GM23338 (cell line): ENCODE data around the gene IQSEC3. TPM values are rescaled to one million over a fixed set of nuclear protein-coding genes. Genes with fewer than 3 reads are reported as not detected.

Source experiments
- ATAC-seq: fragments of 200-7000 bp; cut with Tn5 transposase; 3 replicates; pipeline ENCODE4 v1.9.1; 2020
- DNase-seq: peaks from one replicate; pipeline ENCODE4 v3.0.0-alpha.2; 2015; ENCODE audit warnings: low spot score
- H2AFZ ChIP-seq: fragments of 200-600 bp; sonication (generic); 2 replicates; pipeline ENCODE4 v1.8.0; 2016; ENCODE audit warnings: antibody characterized with exemption, mild to moderate bottlenecking, moderate library complexity
- H3F3A ChIP-seq: fragments of 200-600 bp; sonication (generic); replicated peaks from 2 replicates; pipeline ENCODE4 v1.8.0; 2017; ENCODE audit warnings: antibody characterized with exemption, mixed run types, low read depth
- H3K27ac ChIP-seq: fragments of 200-600 bp; sonication (generic); 2 replicates; pipeline ENCODE4 v1.6.1; 2016; ENCODE audit warnings: low read depth
- H3K27me3 ChIP-seq: fragments of 200-600 bp; sonication (generic); 2 replicates; pipeline ENCODE4 v1.8.0; 2016; ENCODE audit warnings: mild to moderate bottlenecking, mixed run types, moderate library complexity; ENCODE audit not compliant: insufficient read depth
- H3K36me3 ChIP-seq: fragments of 200-600 bp; sonication (generic); 2 replicates; pipeline ENCODE4 v1.8.0; 2016; ENCODE audit warnings: mild to moderate bottlenecking; ENCODE audit not compliant: insufficient read depth
- H3K4me1 ChIP-seq: fragments of 200-600 bp; sonication (generic); 2 replicates; pipeline ENCODE4 v1.8.0; 2016; ENCODE audit warnings: mild to moderate bottlenecking, moderate library complexity; ENCODE audit not compliant: insufficient read depth
- H3K4me2 ChIP-seq: fragments of 200-600 bp; sonication (generic); 2 replicates; pipeline ENCODE4 v1.7.1; 2017; ENCODE audit warnings: mixed run types
- H3K4me3 ChIP-seq: fragments of 200-600 bp; sonication (generic); 2 replicates; pipeline ENCODE4 v1.6.1; 2016; ENCODE audit warnings: mixed run types
- H3K79me2 ChIP-seq: fragments of 200-600 bp; sonication (generic); replicated peaks from 2 replicates; pipeline ENCODE4 v1.8.0; 2017; ENCODE audit warnings: mild to moderate bottlenecking; ENCODE audit not compliant: insufficient read depth
- H3K9me2 ChIP-seq: fragments of 200-600 bp; sonication (generic); 2 replicates; pipeline ENCODE4 v1.8.0; 2017; ENCODE audit not compliant: insufficient read depth
- H4K20me1 ChIP-seq: fragments of 200-600 bp; sonication (generic); replicated peaks from 2 replicates; pipeline ENCODE4 v1.8.0; 2017; ENCODE audit warnings: mild to moderate bottlenecking; ENCODE audit not compliant: insufficient read depth
- H3K27ac Mint-ChIP-seq: 2 replicates; pipeline ENCODE4 v1.8.0; 2020; ENCODE audit warnings: inconsistent platforms, mild to moderate bottlenecking, moderate library complexity, mixed read lengths
- H3K27me3 Mint-ChIP-seq: 3 replicates; pipeline ENCODE4 v1.8.0; 2022; ENCODE audit warnings: low read depth, mild to moderate bottlenecking, moderate library complexity, mixed read lengths, inconsistent platforms; ENCODE audit not compliant: insufficient read depth, poor library complexity
- H3K36me3 Mint-ChIP-seq: 3 replicates; pipeline ENCODE4 v1.8.0; 2021; ENCODE audit warnings: low read depth, mild to moderate bottlenecking, inconsistent platforms, moderate library complexity, mixed read lengths
- H3K4me1 Mint-ChIP-seq: 3 replicates; pipeline ENCODE4 v1.8.0; 2020; ENCODE audit warnings: mild to moderate bottlenecking, inconsistent platforms, mixed read lengths
- H3K4me3 Mint-ChIP-seq: 3 replicates; pipeline ENCODE4 v1.8.0; 2021; ENCODE audit warnings: moderate library complexity, mild to moderate bottlenecking, inconsistent platforms, mixed read lengths
- H3K9me3 Mint-ChIP-seq: 3 replicates; pipeline ENCODE4 v1.8.0; 2020; ENCODE audit warnings: moderate library complexity, mild to moderate bottlenecking, inconsistent platforms, mixed read lengths
- CREB1 ChIP-seq: fragments of 250-450 bp; sonication (Bioruptor Pico); IDR thresholded peaks from 2 replicates; pipeline ENCODE4 v1.5.0; 2020; ENCODE audit warnings: low read depth, mild to moderate bottlenecking, moderate library complexity
- EZH2 ChIP-seq: fragments of 200-600 bp; sonication (generic); IDR thresholded peaks from one replicate; pipeline ENCODE4 v1.8.0; 2017; ENCODE audit warnings: antibody characterized with exemption, mild to moderate bottlenecking, low read depth; ENCODE audit not compliant: unreplicated experiment
- EZH2phosphoT487 ChIP-seq: fragments of 200-600 bp; sonication (generic); IDR thresholded peaks from one replicate; pipeline ENCODE4 v1.8.1; 2018; ENCODE audit warnings: antibody characterized with exemption; ENCODE audit not compliant: unreplicated experiment
- JUNB ChIP-seq: IDR thresholded peaks from one replicate; pipeline ENCODE4 v1.6.1; 2016; ENCODE audit warnings: antibody characterized with exemption; ENCODE audit not compliant: unreplicated experiment
- NANOG ChIP-seq: IDR thresholded peaks from 2 replicates; pipeline ENCODE4 v1.6.1; 2016; ENCODE audit warnings: antibody characterized with exemption, borderline replicate concordance
- POLR2AphosphoS5 ChIP-seq: IDR thresholded peaks from 2 replicates; pipeline ENCODE4 v1.6.1; 2016; ENCODE audit warnings: antibody characterized with exemption, low read depth
- STAT1 ChIP-seq: IDR thresholded peaks from one replicate; pipeline ENCODE4 v1.6.1; 2016; ENCODE audit warnings: antibody characterized with exemption; ENCODE audit not compliant: unreplicated experiment
- ZNF114 ChIP-seq: fragments of 250-450 bp; sonication (Bioruptor Pico); IDR thresholded peaks from 2 replicates; pipeline ENCODE4 v1.5.0; 2020; ENCODE audit warnings: mild to moderate bottlenecking, moderate library complexity
- ZNF331 ChIP-seq: fragments of 250-450 bp; sonication (Bioruptor Pico); IDR thresholded peaks from 2 replicates; pipeline ENCODE4 v1.5.0; 2020; ENCODE audit warnings: low read depth, mild to moderate bottlenecking, moderate library complexity
- polyA plus RNA-seq: library from polyadenylated mRNA; unstranded; fragments of >200 nt; fragmentation: Nextera tagmentation; extraction: Ambion mirVana; gene quantifications from 2 replicates; pipeline ENCODE4 v1.2.1, GENCODE V29; 2016
- total RNA-seq: library from RNA; depleted of rRNA; stranded (reverse); fragments of >200 nt; shearing (Covaris generic); gene quantifications from 2 replicates; pipeline ENCODE4 v1.2.3, GENCODE V29; 2014
- TF ChIP-seq, protein P1 (sequence below): fragments of 250-450 bp; sonication (Bioruptor Pico); IDR thresholded peaks from 2 replicates; pipeline ENCODE4 v1.5.0; 2020; ENCODE audit warnings: mild to moderate bottlenecking, moderate library complexity
- TF ChIP-seq, protein P2 (sequence below): IDR thresholded peaks from one replicate; pipeline ENCODE4 v1.6.1; 2018; ENCODE audit warnings: antibody characterized with exemption; ENCODE audit not compliant: unreplicated experiment
- TF ChIP-seq, protein P3 (sequence below), 2 experiments: fragments of 200-600 bp in 1 of 2; sonication (generic) in 1 of 2; conservative IDR thresholded peaks; 2 replicates each; pipeline versions ENCODE4 v1.5.1 to v1.6.1; 2016 to 2017; ENCODE audit warnings: antibody characterized with exemption in 2 of 2, low read depth in 2 of 2, mild to moderate bottlenecking in 2 of 2, moderate library complexity in 1 of 2
- TF ChIP-seq, protein P4 (sequence below): IDR thresholded peaks from 2 replicates; pipeline ENCODE4 v1.6.1; 2016; ENCODE audit warnings: antibody characterized with exemption

IQSEC3 gene
- total and polyA plus RNA-seq, 2 experiments from 2014 or later: 2.1 to 3.6 TPM

DNA sequence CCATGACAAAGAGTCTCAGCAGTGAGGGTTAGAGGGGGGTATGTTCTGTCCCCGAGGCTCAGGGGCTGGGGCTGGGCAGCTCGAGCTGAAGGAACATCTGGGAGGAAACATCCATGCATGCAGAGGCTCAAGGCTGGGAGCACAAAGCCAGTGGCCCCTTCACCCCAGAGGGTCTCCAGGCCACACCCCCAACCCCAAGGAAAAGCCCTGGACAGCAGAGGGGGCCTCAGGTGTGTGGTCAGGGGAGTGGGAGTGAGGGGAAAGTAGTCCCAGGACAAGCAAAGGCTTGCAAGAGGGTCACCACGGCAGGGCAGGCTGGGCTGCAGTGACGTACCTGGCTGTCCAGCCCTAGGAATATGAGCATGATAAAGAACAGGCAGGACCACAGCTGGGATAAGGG, 129.9 kb downstream of the IQSEC3 start:
- H3K4me1 ChIP-seq: peaks cover 14% of the 10 kb centered on the region
- H3K4me2 ChIP-seq: no peak overlapping the region
- H3K4me3 ChIP-seq: no peak overlapping the region
- Mint-ChIP-seq H3K4me3 (no peak overlapping the region), H3K36me3 (no peaks in the 10 kb centered on the region), H3K4me1 (peaks cover 12% of the 10 kb centered on the region), H3K27me3 (peaks cover 13% of the 10 kb centered on the region), H3K27ac (no peak overlapping the region), H3K9me3 (peaks cover 6% of the 10 kb centered on the region; the same call in 2 of the 3 replicates)
- H3K27ac ChIP-seq: no peak overlapping the region
- no peaks in the 10 kb centered on the region for H3K79me2 ChIP-seq
- no peak overlapping the region for H2AFZ ChIP-seq
- ATAC-seq: no peak
- no peak for TF ChIP-seq ZNF114 (CRISPR knock-in tag)
- TF ChIP-seq JUNB: no peak
- TF ChIP-seq, protein P1, sequence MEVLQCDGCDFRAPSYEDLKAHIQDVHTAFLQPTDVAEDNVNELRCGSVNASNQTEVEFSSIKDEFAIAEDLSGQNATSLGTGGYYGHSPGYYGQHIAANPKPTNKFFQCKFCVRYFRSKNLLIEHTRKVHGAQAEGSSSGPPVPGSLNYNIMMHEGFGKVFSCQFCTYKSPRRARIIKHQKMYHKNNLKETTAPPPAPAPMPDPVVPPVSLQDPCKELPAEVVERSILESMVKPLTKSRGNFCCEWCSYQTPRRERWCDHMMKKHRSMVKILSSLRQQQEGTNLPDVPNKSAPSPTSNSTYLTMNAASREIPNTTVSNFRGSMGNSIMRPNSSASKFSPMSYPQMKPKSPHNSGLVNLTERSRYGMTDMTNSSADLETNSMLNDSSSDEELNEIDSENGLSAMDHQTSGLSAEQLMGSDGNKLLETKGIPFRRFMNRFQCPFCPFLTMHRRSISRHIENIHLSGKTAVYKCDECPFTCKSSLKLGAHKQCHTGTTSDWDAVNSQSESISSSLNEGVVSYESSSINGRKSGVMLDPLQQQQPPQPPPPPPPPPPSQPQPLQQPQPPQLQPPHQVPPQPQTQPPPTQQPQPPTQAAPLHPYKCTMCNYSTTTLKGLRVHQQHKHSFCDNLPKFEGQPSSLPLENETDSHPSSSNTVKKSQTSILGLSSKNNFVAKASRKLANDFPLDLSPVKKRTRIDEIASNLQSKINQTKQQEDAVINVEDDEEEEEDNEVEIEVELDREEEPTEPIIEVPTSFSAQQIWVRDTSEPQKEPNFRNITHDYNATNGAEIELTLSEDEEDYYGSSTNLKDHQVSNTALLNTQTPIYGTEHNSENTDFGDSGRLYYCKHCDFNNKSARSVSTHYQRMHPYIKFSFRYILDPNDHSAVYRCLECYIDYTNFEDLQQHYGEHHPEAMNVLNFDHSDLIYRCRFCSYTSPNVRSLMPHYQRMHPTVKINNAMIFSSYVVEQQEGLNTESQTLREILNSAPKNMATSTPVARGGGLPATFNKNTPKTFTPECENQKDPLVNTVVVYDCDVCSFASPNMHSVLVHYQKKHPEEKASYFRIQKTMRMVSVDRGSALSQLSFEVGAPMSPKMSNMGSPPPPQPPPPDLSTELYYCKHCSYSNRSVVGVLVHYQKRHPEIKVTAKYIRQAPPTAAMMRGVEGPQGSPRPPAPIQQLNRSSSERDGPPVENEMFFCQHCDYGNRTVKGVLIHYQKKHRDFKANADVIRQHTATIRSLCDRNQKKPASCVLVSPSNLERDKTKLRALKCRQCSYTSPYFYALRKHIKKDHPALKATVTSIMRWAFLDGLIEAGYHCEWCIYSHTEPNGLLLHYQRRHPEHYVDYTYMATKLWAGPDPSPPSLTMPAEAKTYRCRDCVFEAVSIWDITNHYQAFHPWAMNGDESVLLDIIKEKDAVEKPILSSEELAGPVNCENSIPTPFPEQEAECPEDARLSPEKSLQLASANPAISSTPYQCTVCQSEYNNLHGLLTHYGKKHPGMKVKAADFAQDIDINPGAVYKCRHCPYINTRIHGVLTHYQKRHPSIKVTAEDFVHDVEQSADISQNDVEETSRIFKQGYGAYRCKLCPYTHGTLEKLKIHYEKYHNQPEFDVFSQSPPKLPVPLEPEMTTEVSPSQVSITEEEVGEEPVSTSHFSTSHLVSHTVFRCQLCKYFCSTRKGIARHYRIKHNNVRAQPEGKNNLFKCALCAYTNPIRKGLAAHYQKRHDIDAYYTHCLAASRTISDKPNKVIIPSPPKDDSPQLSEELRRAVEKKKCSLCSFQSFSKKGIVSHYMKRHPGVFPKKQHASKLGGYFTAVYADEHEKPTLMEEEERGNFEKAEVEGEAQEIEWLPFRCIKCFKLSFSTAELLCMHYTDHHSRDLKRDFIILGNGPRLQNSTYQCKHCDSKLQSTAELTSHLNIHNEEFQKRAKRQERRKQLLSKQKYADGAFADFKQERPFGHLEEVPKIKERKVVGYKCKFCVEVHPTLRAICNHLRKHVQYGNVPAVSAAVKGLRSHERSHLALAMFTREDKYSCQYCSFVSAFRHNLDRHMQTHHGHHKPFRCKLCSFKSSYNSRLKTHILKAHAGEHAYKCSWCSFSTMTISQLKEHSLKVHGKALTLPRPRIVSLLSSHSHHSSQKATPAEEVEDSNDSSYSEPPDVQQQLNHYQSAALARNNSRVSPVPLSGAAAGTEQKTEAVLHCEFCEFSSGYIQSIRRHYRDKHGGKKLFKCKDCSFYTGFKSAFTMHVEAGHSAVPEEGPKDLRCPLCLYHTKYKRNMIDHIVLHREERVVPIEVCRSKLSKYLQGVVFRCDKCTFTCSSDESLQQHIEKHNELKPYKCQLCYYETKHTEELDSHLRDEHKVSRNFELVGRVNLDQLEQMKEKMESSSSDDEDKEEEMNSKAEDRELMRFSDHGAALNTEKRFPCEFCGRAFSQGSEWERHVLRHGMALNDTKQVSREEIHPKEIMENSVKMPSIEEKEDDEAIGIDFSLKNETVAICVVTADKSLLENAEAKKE: no peak
- TF ChIP-seq, protein P2, sequence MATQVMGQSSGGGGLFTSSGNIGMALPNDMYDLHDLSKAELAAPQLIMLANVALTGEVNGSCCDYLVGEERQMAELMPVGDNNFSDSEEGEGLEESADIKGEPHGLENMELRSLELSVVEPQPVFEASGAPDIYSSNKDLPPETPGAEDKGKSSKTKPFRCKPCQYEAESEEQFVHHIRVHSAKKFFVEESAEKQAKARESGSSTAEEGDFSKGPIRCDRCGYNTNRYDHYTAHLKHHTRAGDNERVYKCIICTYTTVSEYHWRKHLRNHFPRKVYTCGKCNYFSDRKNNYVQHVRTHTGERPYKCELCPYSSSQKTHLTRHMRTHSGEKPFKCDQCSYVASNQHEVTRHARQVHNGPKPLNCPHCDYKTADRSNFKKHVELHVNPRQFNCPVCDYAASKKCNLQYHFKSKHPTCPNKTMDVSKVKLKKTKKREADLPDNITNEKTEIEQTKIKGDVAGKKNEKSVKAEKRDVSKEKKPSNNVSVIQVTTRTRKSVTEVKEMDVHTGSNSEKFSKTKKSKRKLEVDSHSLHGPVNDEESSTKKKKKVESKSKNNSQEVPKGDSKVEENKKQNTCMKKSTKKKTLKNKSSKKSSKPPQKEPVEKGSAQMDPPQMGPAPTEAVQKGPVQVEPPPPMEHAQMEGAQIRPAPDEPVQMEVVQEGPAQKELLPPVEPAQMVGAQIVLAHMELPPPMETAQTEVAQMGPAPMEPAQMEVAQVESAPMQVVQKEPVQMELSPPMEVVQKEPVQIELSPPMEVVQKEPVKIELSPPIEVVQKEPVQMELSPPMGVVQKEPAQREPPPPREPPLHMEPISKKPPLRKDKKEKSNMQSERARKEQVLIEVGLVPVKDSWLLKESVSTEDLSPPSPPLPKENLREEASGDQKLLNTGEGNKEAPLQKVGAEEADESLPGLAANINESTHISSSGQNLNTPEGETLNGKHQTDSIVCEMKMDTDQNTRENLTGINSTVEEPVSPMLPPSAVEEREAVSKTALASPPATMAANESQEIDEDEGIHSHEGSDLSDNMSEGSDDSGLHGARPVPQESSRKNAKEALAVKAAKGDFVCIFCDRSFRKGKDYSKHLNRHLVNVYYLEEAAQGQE: no peak
- TF ChIP-seq EZH2phosphoT487: no peak
- TF ChIP-seq, protein P3, sequence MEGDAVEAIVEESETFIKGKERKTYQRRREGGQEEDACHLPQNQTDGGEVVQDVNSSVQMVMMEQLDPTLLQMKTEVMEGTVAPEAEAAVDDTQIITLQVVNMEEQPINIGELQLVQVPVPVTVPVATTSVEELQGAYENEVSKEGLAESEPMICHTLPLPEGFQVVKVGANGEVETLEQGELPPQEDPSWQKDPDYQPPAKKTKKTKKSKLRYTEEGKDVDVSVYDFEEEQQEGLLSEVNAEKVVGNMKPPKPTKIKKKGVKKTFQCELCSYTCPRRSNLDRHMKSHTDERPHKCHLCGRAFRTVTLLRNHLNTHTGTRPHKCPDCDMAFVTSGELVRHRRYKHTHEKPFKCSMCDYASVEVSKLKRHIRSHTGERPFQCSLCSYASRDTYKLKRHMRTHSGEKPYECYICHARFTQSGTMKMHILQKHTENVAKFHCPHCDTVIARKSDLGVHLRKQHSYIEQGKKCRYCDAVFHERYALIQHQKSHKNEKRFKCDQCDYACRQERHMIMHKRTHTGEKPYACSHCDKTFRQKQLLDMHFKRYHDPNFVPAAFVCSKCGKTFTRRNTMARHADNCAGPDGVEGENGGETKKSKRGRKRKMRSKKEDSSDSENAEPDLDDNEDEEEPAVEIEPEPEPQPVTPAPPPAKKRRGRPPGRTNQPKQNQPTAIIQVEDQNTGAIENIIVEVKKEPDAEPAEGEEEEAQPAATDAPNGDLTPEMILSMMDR (conservative IDR thresholded peaks at IDR 0.05; ENCODE audit: low read depth in 2 of 2): no peak
- TF ChIP-seq EZH2: no peak
- no peak for TF ChIP-seq NANOG
- TF ChIP-seq, protein P4, sequence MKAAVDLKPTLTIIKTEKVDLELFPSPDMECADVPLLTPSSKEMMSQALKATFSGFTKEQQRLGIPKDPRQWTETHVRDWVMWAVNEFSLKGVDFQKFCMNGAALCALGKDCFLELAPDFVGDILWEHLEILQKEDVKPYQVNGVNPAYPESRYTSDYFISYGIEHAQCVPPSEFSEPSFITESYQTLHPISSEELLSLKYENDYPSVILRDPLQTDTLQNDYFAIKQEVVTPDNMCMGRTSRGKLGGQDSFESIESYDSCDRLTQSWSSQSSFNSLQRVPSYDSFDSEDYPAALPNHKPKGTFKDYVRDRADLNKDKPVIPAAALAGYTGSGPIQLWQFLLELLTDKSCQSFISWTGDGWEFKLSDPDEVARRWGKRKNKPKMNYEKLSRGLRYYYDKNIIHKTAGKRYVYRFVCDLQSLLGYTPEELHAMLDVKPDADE: no peak
- no peak for TF ChIP-seq CREB1 (CRISPR knock-in tag)
- no peak for TF ChIP-seq POLR2AphosphoS5
- no peak for TF ChIP-seq STAT1
- no peak for TF ChIP-seq ZNF331 (CRISPR knock-in tag)
- H3F3A ChIP-seq: no peaks in the 10 kb centered on the region
- no peak for DNase-seq
- H3K27me3 ChIP-seq: peaks cover 6% of the 10 kb centered on the region; the same call in 1 of the 2 replicates
- no peaks in the 10 kb centered on the region for H4K20me1 ChIP-seq
- no peaks in the 10 kb centered on the region for H3K9me2 ChIP-seq
- no peaks in the 10 kb centered on the region for H3K36me3 ChIP-seq
